Glomerular endothelial cell (primary cell): Measurements from ENCODE around the gene INTS15. TPM values are rescaled to one million over a fixed set of nuclear protein-coding genes. Genes with fewer than 3 reads are reported as not detected.
"Not testable (repeated sequence)": the region's sequence is repeated elsewhere in the genome, so short reads cannot be mapped to it uniquely, and the experiment has no call there.

Experiments used
- DNase-seq: peaks from one replicate; pipeline ENCODE4 v3.0.0-alpha.2; 2011; ENCODE audit warnings: low read depth, low spot score; ENCODE audit errors: extremely low read depth
- total RNA-seq: library from RNA; depleted of rRNA; stranded (reverse); fragments of >200 nt; gene quantifications from 2 replicates; pipeline ENCODE4 v1.2.3, GENCODE V29; 2015

Gene INTS15
- total RNA-seq, 1 donor from 2014 or later = 30.9 TPM

DNA sequence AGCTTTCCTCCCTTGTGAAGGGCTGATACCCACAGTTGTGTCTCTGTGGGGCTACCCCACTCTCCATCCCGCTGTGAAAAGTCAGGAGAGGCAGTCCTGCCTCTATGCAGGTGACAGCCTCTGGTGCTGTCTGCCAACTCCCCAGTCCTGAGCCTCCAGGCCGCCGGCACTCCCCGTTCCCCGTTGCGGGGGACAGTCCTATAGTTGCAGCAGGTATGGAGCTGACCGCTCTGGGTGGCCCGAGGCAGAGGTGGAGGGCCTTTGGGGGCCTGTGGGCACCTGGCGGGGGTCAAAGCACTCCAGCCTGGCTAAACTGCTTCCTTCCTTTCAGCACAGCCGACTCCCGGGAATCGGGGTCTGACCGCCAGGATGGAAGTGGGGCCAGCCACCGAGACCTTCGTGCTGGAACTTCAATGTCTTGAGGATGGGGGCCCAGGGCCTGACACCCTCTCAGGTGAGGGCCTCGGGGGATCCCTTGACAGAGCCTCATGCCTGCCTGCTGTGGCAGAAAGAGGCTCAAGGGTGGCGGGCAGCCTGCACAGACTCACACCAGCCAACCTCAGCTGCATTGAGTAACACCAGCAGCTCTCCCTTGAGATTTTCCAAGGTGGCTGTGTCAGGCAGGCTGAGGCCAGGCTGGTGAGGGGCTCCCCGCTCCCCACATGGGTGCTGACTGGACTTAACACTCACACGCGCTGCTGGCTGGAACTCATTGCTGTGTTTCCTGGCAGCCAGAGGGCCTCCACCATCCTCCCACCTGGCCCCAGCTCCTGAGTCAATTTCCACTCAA is 27.2 kb downstream of the INTS15 start:
- DNase-seq = no peak

GRCh38 chr7:6618621-6619020 is 28.8 kb downstream of the INTS15 start:
- no peak for DNase-seq

DNA sequence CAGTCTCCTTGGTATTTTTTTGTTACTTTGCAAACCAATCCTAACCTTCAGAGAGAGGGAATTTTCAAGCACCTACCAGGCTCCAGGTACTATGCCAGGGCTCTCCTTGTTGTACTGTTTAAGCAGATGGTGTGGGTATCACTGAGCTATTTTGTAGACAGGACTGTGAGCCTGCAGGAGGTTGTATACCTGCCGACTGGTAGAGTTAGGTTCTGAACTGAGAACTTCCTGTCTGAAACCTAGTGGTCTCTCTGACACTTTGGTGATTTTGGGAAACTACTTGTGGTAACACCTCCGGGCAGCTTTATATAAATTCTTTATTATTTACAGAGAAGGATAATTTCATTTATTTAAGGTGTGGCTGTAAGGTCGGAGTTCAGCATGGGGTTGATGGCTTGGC is 30.1 kb downstream of the INTS15 start:
- no peak for DNase-seq

- DNase-seq = no peak
These were observed 31.6 kb downstream of the INTS15 start for GRCh38 chr7:6621195-6622133.

DNA sequence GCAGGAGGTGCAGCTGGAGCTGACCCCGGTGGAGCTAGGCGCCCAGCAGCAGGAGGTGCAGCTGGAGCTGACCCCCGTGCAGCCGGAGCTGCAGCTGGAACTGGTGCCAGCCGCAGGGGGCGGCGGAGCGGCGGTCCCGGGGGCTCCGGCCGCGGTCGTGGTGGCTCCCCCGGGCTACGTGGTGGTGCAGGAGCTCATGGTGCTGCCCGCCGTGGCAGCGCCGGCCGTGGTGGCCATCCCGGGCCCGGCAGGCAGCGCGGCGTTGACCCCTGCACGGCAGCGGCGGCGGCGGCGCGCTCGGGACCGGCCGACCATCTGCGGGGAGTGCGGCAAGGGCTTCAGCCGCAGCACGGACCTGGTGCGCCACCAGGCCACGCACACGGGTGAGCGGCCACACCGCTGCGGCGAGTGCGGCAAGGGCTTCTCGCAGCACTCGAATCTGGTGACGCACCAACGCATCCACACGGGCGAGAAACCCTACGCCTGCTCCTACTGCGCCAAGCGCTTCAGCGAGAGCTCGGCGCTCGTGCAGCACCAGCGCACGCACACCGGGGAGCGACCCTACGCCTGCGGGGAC is 32.4 kb downstream of the INTS15 start:
- DNase-seq = no peak

DNA sequence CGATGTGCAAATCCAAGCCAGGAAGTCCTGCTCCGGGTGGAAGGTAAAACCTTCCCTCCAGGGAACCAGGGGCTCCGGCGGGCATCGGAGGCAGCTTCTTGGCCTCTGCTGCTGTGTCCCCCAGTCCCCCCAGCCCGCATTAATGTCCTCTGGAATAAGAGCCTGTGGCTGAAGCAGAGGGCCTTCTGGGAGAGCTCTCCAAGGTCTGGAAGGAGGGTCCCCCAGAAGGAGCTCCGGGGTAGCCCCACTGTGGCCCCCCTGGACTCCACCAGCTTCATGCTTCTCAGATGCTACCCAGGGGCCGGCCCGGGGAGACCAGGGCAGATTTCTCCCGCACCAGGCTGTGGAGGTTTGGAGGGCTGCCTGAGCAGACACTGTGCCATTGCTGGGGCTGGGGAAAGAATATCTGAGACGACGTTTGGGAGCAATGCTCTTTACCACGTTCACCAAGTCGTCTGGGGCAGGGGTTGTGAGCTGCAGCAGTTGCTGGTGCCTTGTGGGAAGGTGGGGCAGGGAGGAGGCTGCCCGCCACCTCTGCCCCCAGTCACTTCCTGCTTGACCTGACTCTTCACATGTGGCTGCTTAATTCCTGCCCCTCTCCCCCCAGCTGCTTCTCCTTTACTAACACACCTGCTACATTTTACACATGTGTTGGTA is 33.9 kb downstream of the INTS15 start:
- no peak for DNase-seq

GRCh38 chr7:6624246-6624611 is 34.4 kb downstream of the INTS15 start:
- no peak for DNase-seq

GRCh38 chr7:6628045-6628444 is 38.2 kb downstream of the INTS15 start:
- no peak for DNase-seq

- DNase-seq = no peak
These were observed 40.4 kb downstream of the INTS15 start for GRCh38 chr7:6630007-6630849.

- DNase-seq = no peak
These were observed 41.8 kb downstream of the INTS15 start for GRCh38 chr7:6631605-6632004.

GRCh38 chr7:6634021-6634420 is 44.2 kb downstream of the INTS15 start:
- DNase-seq = no peak

- not testable (repeated sequence) for DNase-seq
These were observed 45.1 kb downstream of the INTS15 start for GRCh38 chr7:6634971-6635370.

- no peak for DNase-seq
These were observed 47.1 kb downstream of the INTS15 start, which contains the start of gene ZNF316 for GRCh38 chr7:6636741-6637543. ZNF316 (plus strand) TSS chr7:6637318; CDS start chr7:6642410, 5,092 bp downstream.

DNA sequence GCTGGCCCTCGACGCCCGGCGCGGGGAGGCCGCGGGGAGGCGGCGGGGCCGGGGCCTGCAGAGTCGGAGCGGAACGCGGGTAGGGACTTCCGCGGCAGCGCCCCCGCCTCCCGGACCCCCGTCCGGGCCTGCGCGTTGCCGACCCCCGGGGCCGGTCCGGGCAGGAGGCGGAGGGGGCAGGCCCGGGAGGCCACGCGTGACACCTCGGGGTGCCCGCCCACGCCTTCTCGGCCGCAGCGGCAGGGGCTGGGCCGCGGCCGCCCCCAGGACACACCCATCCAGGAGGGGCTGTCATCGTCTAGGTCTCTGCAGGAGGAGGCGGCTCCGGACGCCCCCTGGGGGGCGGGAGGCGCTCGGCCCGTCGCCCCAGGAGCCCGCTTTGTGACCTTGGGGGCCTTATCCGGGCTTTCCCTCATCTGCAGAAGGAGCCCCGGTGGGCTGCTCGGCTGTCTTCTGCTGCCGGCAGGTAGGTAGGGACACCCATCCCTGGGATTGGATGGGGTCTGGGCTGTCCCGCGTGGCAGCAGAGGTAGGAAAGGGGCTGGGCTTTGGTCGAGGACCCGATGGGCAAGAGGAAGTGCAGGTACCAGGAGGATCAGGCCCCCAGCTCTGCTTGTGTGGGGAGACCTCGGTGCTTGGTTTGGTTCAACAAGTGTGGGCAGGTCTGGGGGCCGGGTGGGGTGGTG is 47.9 kb downstream of the INTS15 start:
- no peak for DNase-seq

DNA sequence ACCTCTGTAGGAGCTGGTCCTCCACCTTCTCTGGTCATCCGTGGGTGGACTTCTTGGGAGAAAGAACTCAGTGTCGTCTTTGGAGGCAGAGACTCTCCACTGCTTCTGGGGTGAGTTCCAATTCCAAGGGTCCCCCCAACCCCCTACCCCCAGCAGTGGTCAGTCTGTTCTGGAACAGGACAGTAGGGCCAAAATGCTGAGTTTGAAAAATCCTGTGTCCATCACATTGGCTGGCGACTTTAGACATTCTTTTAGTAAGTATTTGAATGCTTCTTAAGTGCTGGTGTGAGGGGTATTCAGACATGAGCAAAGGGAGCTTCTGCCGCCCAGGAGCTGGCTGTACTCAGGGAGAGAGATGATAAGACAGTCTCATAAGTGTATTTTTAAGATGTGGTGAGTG is 49.2 kb downstream of the INTS15 start:
- no peak for DNase-seq

GRCh38 chr7:6639627-6640026 is 49.8 kb downstream of the INTS15 start:
- no peak for DNase-seq

DNA sequence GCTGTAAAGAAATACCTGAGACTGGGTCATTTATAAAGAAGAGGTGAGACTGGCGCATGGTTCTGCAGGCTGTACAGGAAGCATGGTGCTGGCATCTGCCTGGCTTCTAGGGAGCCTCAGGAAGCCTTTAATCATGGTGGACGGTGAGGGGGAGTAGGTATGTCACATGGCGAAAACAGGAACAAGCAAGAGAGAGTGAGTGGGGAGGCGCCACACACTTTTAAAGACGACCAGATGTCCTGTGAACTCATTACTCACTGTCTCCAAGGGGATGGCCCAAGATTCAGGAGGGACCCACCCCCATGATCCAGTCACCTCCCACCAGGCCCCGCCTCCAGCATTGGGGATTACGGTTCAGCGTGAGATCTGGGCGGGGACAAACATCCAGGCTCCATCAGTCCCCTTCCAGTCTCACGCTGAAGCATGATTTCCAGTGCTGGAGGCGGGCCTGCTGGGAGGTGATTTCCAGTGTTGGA is 50.5 kb downstream of the INTS15 start:
- no peak for DNase-seq

DNA sequence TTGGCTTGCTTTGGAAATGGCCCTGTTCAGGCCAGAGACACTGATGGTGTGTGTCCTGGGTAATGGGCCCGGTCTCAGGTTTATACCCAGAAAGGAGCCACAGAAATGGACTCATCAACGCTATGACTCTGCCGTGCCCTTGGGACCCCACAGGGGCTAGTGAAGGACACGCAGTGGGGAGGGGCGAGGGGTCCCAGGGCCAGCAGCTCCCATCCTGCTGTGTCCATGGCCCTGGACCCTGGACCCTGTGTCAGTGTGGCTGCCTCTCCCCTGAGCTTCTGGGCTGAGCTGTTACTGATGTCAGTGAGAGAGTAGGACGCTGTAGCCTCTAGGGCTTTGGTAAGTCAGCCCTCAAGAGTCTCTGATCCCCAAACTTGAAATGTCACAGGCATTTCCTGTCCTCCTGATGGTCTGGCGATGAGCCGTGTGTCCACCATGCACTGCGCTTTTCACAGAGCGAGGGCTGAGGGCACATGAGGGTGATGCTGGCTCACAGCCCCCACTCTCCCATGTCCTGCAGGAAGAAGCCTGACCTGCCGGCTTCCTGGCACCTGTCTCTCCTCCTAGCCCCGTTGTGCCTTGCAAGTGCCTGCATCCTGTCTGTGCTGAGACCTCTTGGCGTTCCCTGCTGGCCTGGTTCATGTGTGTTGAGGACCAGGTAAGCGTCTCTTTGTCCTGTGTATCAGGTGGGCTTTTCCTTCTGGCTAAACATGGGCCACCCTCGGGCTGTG is 51.6 kb downstream of the INTS15 start:
- DNase-seq = no peak
